GM13976 (cell line): ENCODE results near the gene AQP6.

ENCODE experiments used
- DNase-seq: peaks from one replicate; pipeline ENCODE4 v3.0.0; 2012; ENCODE audit warnings: low spot score
- CTCF ChIP-seq: IDR thresholded peaks from 2 replicates; pipeline ENCODE4 v1.5.1; 2012; ENCODE audit warnings: borderline replicate concordance, mild to moderate bottlenecking; ENCODE audit not compliant: insufficient read depth; ENCODE audit errors: extremely low read depth, missing control alignments, control extremely low read depth
- in situ Hi-C: fragments of 300-500 bp; cut with MboI; formaldehyde crosslinking; loops from one replicate; pipeline ENCODE4 v1.12.0; 2022; ENCODE audit warnings: low sequenced_read_pairs, mixed read lengths, inconsistent platforms; ENCODE audit not compliant: unreplicated experiment

AQP6 gene

GRCh38 chr12:49951411-49952240 lies 21.1 kb upstream of the AQP6 start:
- in situ Hi-C loops, result no loop called here
- TF ChIP-seq CTCF, result no peak
- no peak for DNase-seq

- in situ Hi-C loops, result no loop called here
- no peak for TF ChIP-seq CTCF
- DNase-seq, result no peak
Measured at GRCh38 chr12:49952391-49953055, 20.2 kb upstream of the AQP6 start.

- DNase-seq, result no peak
- TF ChIP-seq CTCF, result no peak
- in situ Hi-C loops, result no loop called here
Measured at GRCh38 chr12:49953151-49953550, 19.6 kb upstream of the AQP6 start.

- no peak for DNase-seq
- no peak for TF ChIP-seq CTCF
- in situ Hi-C loops, result no loop called here
Measured at GRCh38 chr12:49953961-49954846, 18.5 kb upstream of the AQP6 start.

GRCh38 chr12:49954863-49955830 lies 17.6 kb upstream of the AQP6 start:
- DNase-seq, result no peak
- in situ Hi-C loops, result no loop called here
- no peak for TF ChIP-seq CTCF
